ENCODE measurements around the gene YIPF5. TPM values are rescaled to one million over a fixed set of nuclear protein-coding genes. Genes with fewer than 3 reads are reported as not detected.

YIPF5 gene
- total RNA-seq, 1 donor from 2014 or later = 41.1 TPM

GRCh38 chr5:144206141-144206540 is 35.7 kb upstream of the YIPF5 start:
- no peak for TF ChIP-seq CTCF (IDR thresholded peaks at IDR 0.05; ENCODE audit: insufficient read depth, low read length, poor library complexity, severe bottlenecking)
- Histone ChIP-seq H3K4me3 (ENCODE audit: low read depth, low read length) (no peak overlapping the region), H3K36me3 (ENCODE audit: control insufficient read depth, insufficient read depth, low read length) (no peaks in the 10 kb centered on the region), H3K27me3 (ENCODE audit: control insufficient read depth, insufficient read depth, low read length) (no peaks in the 10 kb centered on the region)
- no peak for DNase-seq (ENCODE audit: low read depth)

GRCh38 chr5:144205141-144205551 is 34.7 kb upstream of the YIPF5 start:
- H3K27me3 ChIP-seq (ENCODE audit: control insufficient read depth, insufficient read depth, low read length) = no peaks in the 10 kb centered on the region
- no peak for DNase-seq (ENCODE audit: low read depth)
- no peak for TF ChIP-seq CTCF (IDR thresholded peaks at IDR 0.05; ENCODE audit: insufficient read depth, low read length, poor library complexity, severe bottlenecking)
- H3K36me3 ChIP-seq (ENCODE audit: control insufficient read depth, insufficient read depth, low read length) = no peaks in the 10 kb centered on the region
- H3K4me3 ChIP-seq (ENCODE audit: low read depth, low read length) = peak overlapping the region; percentile 23

GRCh38 chr5:144203750-144204596 is 33.5 kb upstream of the YIPF5 start:
- no peak overlapping the region for H3K4me3 ChIP-seq (ENCODE audit: low read depth, low read length)
- H3K36me3 ChIP-seq (ENCODE audit: control insufficient read depth, insufficient read depth, low read length) = no peaks in the 10 kb centered on the region
- no peaks in the 10 kb centered on the region for H3K27me3 ChIP-seq (ENCODE audit: control insufficient read depth, insufficient read depth, low read length)
- peak; percentile 81 for TF ChIP-seq CTCF (IDR thresholded peaks at IDR 0.05; ENCODE audit: insufficient read depth, low read length, poor library complexity, severe bottlenecking)
- no peak for DNase-seq (ENCODE audit: low read depth)

GRCh38 chr5:144202726-144203125 is 32.3 kb upstream of the YIPF5 start:
- no peak for TF ChIP-seq CTCF (IDR thresholded peaks at IDR 0.05; ENCODE audit: insufficient read depth, low read length, poor library complexity, severe bottlenecking)
- DNase-seq (ENCODE audit: low read depth) = no peak
- Histone ChIP-seq H3K4me3 (ENCODE audit: low read depth, low read length) (no peak overlapping the region), H3K36me3 (ENCODE audit: control insufficient read depth, insufficient read depth, low read length) (no peaks in the 10 kb centered on the region), H3K27me3 (ENCODE audit: control insufficient read depth, insufficient read depth, low read length) (no peaks in the 10 kb centered on the region)

GRCh38 chr5:144202072-144202471 is 31.6 kb upstream of the YIPF5 start:
- no peak for DNase-seq (ENCODE audit: low read depth)
- TF ChIP-seq CTCF (IDR thresholded peaks at IDR 0.05; ENCODE audit: insufficient read depth, low read length, poor library complexity, severe bottlenecking) = no peak
- no peaks in the 10 kb centered on the region for H3K36me3 ChIP-seq (ENCODE audit: control insufficient read depth, insufficient read depth, low read length)
- no peaks in the 10 kb centered on the region for H3K27me3 ChIP-seq (ENCODE audit: control insufficient read depth, insufficient read depth, low read length)
- H3K4me3 ChIP-seq (ENCODE audit: low read depth, low read length) = no peak overlapping the region

- no peaks in the 10 kb centered on the region for H3K27me3 ChIP-seq (ENCODE audit: control insufficient read depth, insufficient read depth, low read length)
- H3K36me3 ChIP-seq (ENCODE audit: control insufficient read depth, insufficient read depth, low read length) = no peaks in the 10 kb centered on the region
- no peak for DNase-seq (ENCODE audit: low read depth)
- TF ChIP-seq CTCF (IDR thresholded peaks at IDR 0.05; ENCODE audit: insufficient read depth, low read length, poor library complexity, severe bottlenecking) = no peak
- H3K4me3 ChIP-seq (ENCODE audit: low read depth, low read length) = no peak overlapping the region
These were observed 31.1 kb upstream of the YIPF5 start for GRCh38 chr5:144201588-144201987.

All from kidney epithelial cell (primary cell).